Smooth muscle cell (in vitro differentiated cells): ENCODE results near the gene ZNF266. TPM values are rescaled to one million over a fixed set of nuclear protein-coding genes. Genes with fewer than 3 reads are reported as not detected.

ENCODE experiments used
- DNase-seq: peaks from one replicate; lab custom pipeline; 2025; ENCODE audit not compliant: unreplicated experiment; lab: John Stamatoyannopoulos, UW
- H2AFZ ChIP-seq: fragments of 200-600 bp; sonication (generic); 2 replicates; pipeline ENCODE4 v1.6.0; 2016; ENCODE audit warnings: antibody characterized with exemption, low read depth, mild to moderate bottlenecking
- H3F3A ChIP-seq: fragments of 200-600 bp; sonication (generic); 2 replicates; pipeline ENCODE4 v1.6.0; 2017; ENCODE audit warnings: antibody characterized with exemption, low read depth
- H3K27ac ChIP-seq: fragments of 200-600 bp; sonication (generic); 2 replicates; pipeline ENCODE4 v1.5.1; 2016; ENCODE audit warnings: low read depth, mild to moderate bottlenecking
- H3K27me3 ChIP-seq: fragments of 200-600 bp; sonication (generic); 2 replicates; pipeline ENCODE4 v1.6.1; 2016; ENCODE audit warnings: low read depth, mild to moderate bottlenecking
- H3K36me3 ChIP-seq: fragments of 200-600 bp; sonication (generic); 2 replicates; pipeline ENCODE4 v1.5.1; 2016; ENCODE audit warnings: low read depth
- H3K4me1 ChIP-seq: fragments of 200-600 bp; sonication (generic); 2 replicates; pipeline ENCODE4 v1.5.1; 2016; ENCODE audit warnings: low read depth
- H3K4me2 ChIP-seq: fragments of 200-600 bp; sonication (generic); 2 replicates; pipeline ENCODE4 v1.6.0; 2016; ENCODE audit warnings: mild to moderate bottlenecking
- H3K4me3 ChIP-seq: fragments of 200-600 bp; sonication (generic); 2 replicates; pipeline ENCODE4 v1.5.1; 2016; ENCODE audit warnings: mild to moderate bottlenecking
- H3K79me2 ChIP-seq: fragments of 200-600 bp; sonication (generic); 2 replicates; pipeline ENCODE4 v1.6.0; 2016; ENCODE audit warnings: low read depth, mild to moderate bottlenecking
- H3K9ac ChIP-seq: fragments of 200-600 bp; sonication (generic); 2 replicates; pipeline ENCODE4 v1.6.0; 2016; ENCODE audit warnings: low read depth
- H3K9me3 ChIP-seq: fragments of 200-600 bp; sonication (generic); replicated peaks from 2 replicates; pipeline ENCODE4 v1.5.1; 2016; ENCODE audit warnings: low read depth
- H4K20me1 ChIP-seq: fragments of 200-600 bp; sonication (generic); 2 replicates; pipeline ENCODE4 v1.6.0; 2016; ENCODE audit warnings: low read depth
- WGBS: methylation state at CpG from one replicate; pipeline ENCODE4 v1.1.7; 2016; ENCODE audit warnings: low lambda C conversion rate; 5-methylcytosine and 5-hydroxymethylcytosine counted together
- polyA plus RNA-seq: library from polyadenylated mRNA; unstranded; fragments of >200 nt; fragmentation: Nextera tagmentation; extraction: Ambion mirVana; gene quantifications from 2 replicates; pipeline ENCODE4 v1.2.1, GENCODE V29; 2016
- total RNA-seq: library from RNA; depleted of rRNA; stranded (reverse); fragments of >200 nt; gene quantifications from 2 replicates; pipeline ENCODE4 v1.2.3, GENCODE V29; 2014
- TF ChIP-seq, protein P1 (sequence below): fragments of 200-600 bp; sonication (generic); IDR thresholded peaks from 2 replicates; pipeline ENCODE4 v1.5.1; 2017; ENCODE audit warnings: borderline replicate concordance, mild to moderate bottlenecking, antibody characterized with exemption; ENCODE audit not compliant: insufficient read depth, poor library complexity, severe bottlenecking

ZNF266 gene
- total and polyA plus RNA-seq, 2 experiments from 2014 or later, result 8.9 to 56.6 TPM

DNA sequence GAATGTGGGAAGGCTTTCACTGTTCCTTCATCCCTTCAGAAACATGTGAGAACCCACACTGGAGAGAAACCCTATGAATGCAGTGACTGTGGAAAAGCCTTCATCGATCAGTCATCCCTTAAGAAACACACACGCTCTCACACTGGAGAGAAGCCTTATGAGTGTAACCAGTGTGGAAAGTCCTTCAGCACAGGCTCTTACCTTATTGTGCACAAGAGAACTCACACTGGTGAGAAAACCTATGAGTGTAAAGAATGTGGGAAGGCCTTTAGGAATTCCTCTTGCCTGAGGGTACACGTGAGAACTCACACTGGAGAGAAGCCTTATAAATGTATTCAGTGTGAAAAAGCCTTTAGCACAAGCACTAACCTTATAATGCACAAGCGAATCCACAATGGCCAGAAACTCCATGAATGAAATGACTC lies 54.0 kb downstream of the ZNF266 start:
- Histone ChIP-seq H3K79me2 (no peaks in the 10 kb centered on the region), H3K36me3 (peaks cover 72% of the 10 kb centered on the region), H3K9me3 (peaks cover 82% of the 10 kb centered on the region), H4K20me1 (no peaks in the 10 kb centered on the region), H3K27me3 (no peaks in the 10 kb centered on the region), H3K27ac (no peak overlapping the region), H3K4me2 (no peak overlapping the region), H3F3A (no peaks in the 10 kb centered on the region), H3K4me1 (no peaks in the 10 kb centered on the region), H3K9ac (no peak overlapping the region), H3K4me3 (peak overlapping the region; percentile 12), H2AFZ (no peak overlapping the region)
- no peak for DNase-seq
- whole genome bisulfite sequencing, result 88% methylated on average over 4 of the region's 4 CpGs
- TF ChIP-seq, protein P1, sequence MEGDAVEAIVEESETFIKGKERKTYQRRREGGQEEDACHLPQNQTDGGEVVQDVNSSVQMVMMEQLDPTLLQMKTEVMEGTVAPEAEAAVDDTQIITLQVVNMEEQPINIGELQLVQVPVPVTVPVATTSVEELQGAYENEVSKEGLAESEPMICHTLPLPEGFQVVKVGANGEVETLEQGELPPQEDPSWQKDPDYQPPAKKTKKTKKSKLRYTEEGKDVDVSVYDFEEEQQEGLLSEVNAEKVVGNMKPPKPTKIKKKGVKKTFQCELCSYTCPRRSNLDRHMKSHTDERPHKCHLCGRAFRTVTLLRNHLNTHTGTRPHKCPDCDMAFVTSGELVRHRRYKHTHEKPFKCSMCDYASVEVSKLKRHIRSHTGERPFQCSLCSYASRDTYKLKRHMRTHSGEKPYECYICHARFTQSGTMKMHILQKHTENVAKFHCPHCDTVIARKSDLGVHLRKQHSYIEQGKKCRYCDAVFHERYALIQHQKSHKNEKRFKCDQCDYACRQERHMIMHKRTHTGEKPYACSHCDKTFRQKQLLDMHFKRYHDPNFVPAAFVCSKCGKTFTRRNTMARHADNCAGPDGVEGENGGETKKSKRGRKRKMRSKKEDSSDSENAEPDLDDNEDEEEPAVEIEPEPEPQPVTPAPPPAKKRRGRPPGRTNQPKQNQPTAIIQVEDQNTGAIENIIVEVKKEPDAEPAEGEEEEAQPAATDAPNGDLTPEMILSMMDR, result no peak

DNA sequence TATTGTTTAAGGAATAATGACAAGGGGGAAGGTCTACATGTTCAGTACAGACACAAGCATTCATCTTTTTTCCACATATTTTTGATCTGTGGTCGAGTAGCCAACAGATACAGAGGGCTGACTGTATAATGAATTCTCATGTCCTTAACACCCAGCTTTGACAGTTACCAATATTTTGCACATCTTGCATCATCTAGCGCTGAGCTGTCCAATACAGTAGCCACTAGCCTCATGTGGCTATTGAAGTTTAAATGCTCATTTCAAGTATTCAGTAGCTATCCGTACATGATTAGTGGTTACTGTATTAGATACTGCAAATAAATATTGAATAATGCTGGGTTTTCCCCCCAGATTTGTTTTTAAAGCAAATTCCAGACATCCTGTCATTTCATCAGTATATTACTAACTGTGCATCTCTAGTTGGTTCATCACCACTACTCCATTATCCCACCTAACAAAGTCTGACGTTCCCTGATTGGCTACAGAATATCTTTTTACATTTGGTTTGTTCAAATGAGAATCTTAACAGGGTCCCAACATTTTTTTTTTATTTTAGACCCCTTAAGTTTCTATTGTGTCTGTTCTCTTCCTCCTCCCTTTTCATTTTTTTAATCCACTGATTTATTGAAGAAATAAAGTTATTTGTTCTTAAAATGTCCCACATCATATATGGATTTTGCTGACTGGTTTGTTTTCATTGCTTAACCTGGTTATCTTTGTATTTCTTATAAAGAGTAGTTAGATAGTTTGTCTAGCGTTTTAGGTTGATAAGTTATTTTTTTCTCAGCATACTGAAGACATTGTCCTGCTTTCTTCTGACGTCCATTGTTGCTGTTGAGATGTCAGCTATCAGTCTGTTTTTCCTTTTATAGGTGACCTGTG lies 64.4 kb downstream of the ZNF266 start:
- no peaks in the 10 kb centered on the region for H3K79me2 ChIP-seq

DNA sequence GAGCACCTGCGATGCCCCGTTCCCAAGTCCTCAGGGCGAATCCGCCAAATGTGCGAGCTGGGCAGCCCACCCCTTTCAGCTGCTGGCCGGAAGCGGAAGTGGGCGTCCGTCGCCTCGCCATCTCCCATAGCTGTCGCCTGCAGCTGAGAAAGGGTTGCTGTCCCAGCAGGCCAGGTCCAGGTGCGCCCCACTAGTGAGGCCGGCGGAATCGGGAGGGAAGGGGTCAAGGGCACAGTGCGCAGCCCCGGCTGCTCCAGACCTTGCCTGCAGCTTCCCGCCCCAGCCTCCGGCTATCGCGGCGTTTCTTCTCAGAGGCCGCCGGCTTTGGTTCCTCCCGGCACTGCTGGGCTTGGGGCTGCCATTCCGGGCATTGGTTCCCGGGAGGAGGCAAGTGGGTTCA lies 72.5 kb downstream of the ZNF266 start, which contains the start of gene ZNF177:
ZNF177 (plus strand) TSS at position 109 of the 400 bp plus-strand sequence. CDS start 15,299 bp downstream, outside the sequence.
- Histone ChIP-seq H3K36me3 (peaks cover 4% of the 10 kb centered on the region), H3K9ac (no peak within 1 kb of the TSS), H3K4me1 (no peaks in the 10 kb centered on the region), H3K4me3 (no peak within 1 kb of the TSS), H3K4me2 (no peak within 1 kb of the TSS), H3K27ac (no peak within 1 kb of the TSS), H3K27me3 (no peaks in the 10 kb centered on the region), H2AFZ (no peak within 1 kb of the TSS), H4K20me1 (no peaks in the 10 kb centered on the region), H3K9me3 (peaks cover 34% of the 10 kb centered on the region), H3F3A (no peaks in the 10 kb centered on the region), H3K79me2 (no peaks in the 10 kb centered on the region)
- 99% methylated on average over 28 of the region's 28 CpGs for WGBS
- no peak for DNase-seq
- TF ChIP-seq, protein P1, result no peak

More for the DNA sequence above, 64.4 kb downstream of the ZNF266 start:
- Histone ChIP-seq H3K27me3 (no peaks in the 10 kb centered on the region), H3K4me1 (no peaks in the 10 kb centered on the region), H4K20me1 (no peaks in the 10 kb centered on the region), H3K27ac (no peak overlapping the region), H3K9me3 (peaks cover 47% of the 10 kb centered on the region), H3F3A (no peaks in the 10 kb centered on the region), H2AFZ (no peak overlapping the region), H3K4me2 (no peak overlapping the region), H3K9ac (no peak overlapping the region), H3K4me3 (no peak overlapping the region), H3K36me3 (peaks cover 42% of the 10 kb centered on the region)
- DNase-seq, result no peak
- TF ChIP-seq, protein P1, result no peak
- WGBS, result 87% methylated on average over 6 of the region's 6 CpGs

Other genes with a start within 250 kb of the ZNF266 start
- gene OR7D4, start 216.0 kb downstream of the ZNF266 start, total RNA-seq, result not detected in 2 replicates
- gene OR7D4, start 216.0 kb downstream of the ZNF266 start, polyA plus RNA-seq, result not detected in 2 replicates
- gene OR7E24, start 184.6 kb downstream of the ZNF266 start, total RNA-seq, result not detected in 2 replicates
- gene OR7E24, start 184.6 kb downstream of the ZNF266 start, polyA plus RNA-seq, result not detected in 2 replicates
- gene ZNF699, start 125.7 kb downstream of the ZNF266 start, total RNA-seq, result 6.3 and 17.9 TPM in 2 replicates
- gene ZNF699, start 125.7 kb downstream of the ZNF266 start, polyA plus RNA-seq, result 3.5 and 3.7 TPM in 2 replicates
- gene ZNF559, start 111.4 kb downstream of the ZNF266 start, total RNA-seq, result 22.8 and 23.8 TPM in 2 replicates
- 7.8 and 8.9 TPM in 2 replicates for gene ZNF559, start 111.4 kb downstream of the ZNF266 start, polyA plus RNA-seq
- 4.8 and 5.3 TPM in 2 replicates for gene ZNF177, start 72.6 kb downstream of the ZNF266 start, total RNA-seq
- gene ZNF177, start 72.6 kb downstream of the ZNF266 start, polyA plus RNA-seq, result 2.4 and 2.8 TPM in 2 replicates
- gene ZNF560, start 63.0 kb upstream of the ZNF266 start, total RNA-seq, result not detected in 2 replicates
- gene ZNF560, start 63.0 kb upstream of the ZNF266 start, polyA plus RNA-seq, result not detected in 2 replicates
- 13.2 and 21.0 TPM in 2 replicates for gene ZNF426, start 103.1 kb upstream of the ZNF266 start, total RNA-seq
- 8.1 and 12.7 TPM in 2 replicates for gene ZNF426, start 103.1 kb upstream of the ZNF266 start, polyA plus RNA-seq
- gene ZNF121, start 148.9 kb upstream of the ZNF266 start, total RNA-seq, result 33.1 and 33.6 TPM in 2 replicates
- 3.6 and 4.1 TPM in 2 replicates for gene ZNF121, start 148.9 kb upstream of the ZNF266 start, polyA plus RNA-seq
- 59.3 and 64.2 TPM in 2 replicates for gene ZNF561, start 185.7 kb upstream of the ZNF266 start, total RNA-seq
- 27.1 and 30.5 TPM in 2 replicates for gene ZNF561, start 185.7 kb upstream of the ZNF266 start, polyA plus RNA-seq
- gene ZNF562, start 239.5 kb upstream of the ZNF266 start, total RNA-seq, result 0.36 and 1.6 TPM in 2 replicates
- 0.20 and 0.86 TPM in 2 replicates for gene ZNF562, start 239.5 kb upstream of the ZNF266 start, polyA plus RNA-seq